ENCODE measurements around the gene KRTAP1-1. TPM values are rescaled to one million over a fixed set of nuclear protein-coding genes. Genes with fewer than 3 reads are reported as not detected.
"Not testable (repeated sequence)": the region's sequence is repeated elsewhere in the genome, so short reads cannot be mapped to it uniquely, and the experiment has no call there.

Gene KRTAP1-1
- total and polyA plus RNA-seq, 2 donors (not counting 1 experiment from before 2014, with no cell fraction given), result not detected

- no peak for DNase-seq
- POLR2A ChIA-PET, result no interaction called here
Measured at GRCh38 chr17:41042953-41043352, 1.7 kb upstream of the KRTAP1-1 start.

GRCh38 chr17:41037853-41038350 is 3.3 kb downstream of the KRTAP1-1 start:
- Mint-ChIP-seq H3K4me1 (no peaks in the 10 kb centered on the region), H3K9me3 (ENCODE audit: insufficient read depth) (peaks cover 5% of the 10 kb centered on the region), H3K4me3 (no peak overlapping the region), H3K27ac (no peak overlapping the region), H3K27me3 (peaks cover 39% of the 10 kb centered on the region)
- POLR2A ChIA-PET, result no interaction called here
- no peaks in the 10 kb centered on the region for H4K20me1 ChIP-seq (ENCODE audit: control insufficient read depth, insufficient read depth, low read length, poor library complexity, severe bottlenecking)
- TF ChIP-seq EZH2 (IDR thresholded peaks at IDR 0.05; ENCODE audit: borderline replicate concordance, insufficient read depth, low read depth, low read length, poor library complexity, severe bottlenecking) (no peak), CTCF (IDR thresholded peaks at IDR 0.05) (no peak)
- H3K9me3 ChIP-seq (ENCODE audit: control extremely low read depth in 1 of 3, control insufficient read depth in 2 of 3, insufficient read depth in 1 of 3, low read length in 2 of 3), result peaks cover 0 to 3% (median 0%) of the 10 kb centered on the region in 3 donors
- H3K4me1 ChIP-seq (ENCODE audit: control insufficient read depth in 2 of 2, insufficient read depth in 2 of 2, low read length in 2 of 2), result no peaks in the 10 kb centered on the region
- no peak for ATAC-seq (ENCODE audit: low read depth)
- DNase-seq, result no peak
- H3K9ac ChIP-seq (ENCODE audit: low read length), result no peak overlapping the region
- H3K27me3 ChIP-seq (replicated peaks in 1 of 4; ENCODE audit: control extremely low read depth in 1 of 4, control insufficient read depth in 3 of 4, insufficient read depth in 4 of 4, low read length in 3 of 4), result peaks cover 0 to 4% (median 0%) of the 10 kb centered on the region in 4 experiments
- no peaks in the 10 kb centered on the region for H3K36me3 ChIP-seq (replicated peaks in 1 of 2; ENCODE audit: control extremely low read depth in 1 of 2, control insufficient read depth in 1 of 2, extremely low read depth in 1 of 2, insufficient read depth in 2 of 2, low read length in 1 of 2)
- no peak overlapping the region for H3K4me2 ChIP-seq (replicated peaks; ENCODE audit: low read depth, low read length, poor library complexity, severe bottlenecking)
- 80% methylated on average over 1 of the region's 2 CpGs for WGBS (ENCODE audit: insufficient coverage)
- no peak overlapping the region for H3K27ac ChIP-seq (ENCODE audit: low read length in 2 of 2)
- no peaks in the 10 kb centered on the region for H3K79me2 ChIP-seq (ENCODE audit: control insufficient read depth, insufficient read depth, low read length)
- H2AFZ ChIP-seq (ENCODE audit: insufficient read depth, low read depth, low read length, poor library complexity, severe bottlenecking), result no peak overlapping the region
- intact Hi-C loops (cut with micrococcal nuclease), result no loop called here
- no peak overlapping the region for H3K4me3 ChIP-seq (ENCODE audit: control extremely low read depth in 1 of 5, extremely low read depth in 1 of 5, insufficient read depth in 1 of 5, low read depth in 2 of 5, low read length in 4 of 5)
- CTCF ChIA-PET, result no interaction called here

More at GRCh38 chr17:41042953-41043352, 1.7 kb upstream of the KRTAP1-1 start:
- no CpG with 5 or more reads among the region's 1 CpG for WGBS (ENCODE audit: insufficient coverage)
- Histone ChIP-seq H4K20me1 (ENCODE audit: control insufficient read depth, insufficient read depth, low read length, poor library complexity, severe bottlenecking) (no peaks in the 10 kb centered on the region), H3K4me1 (ENCODE audit: control insufficient read depth in 2 of 2, insufficient read depth in 2 of 2, low read length in 2 of 2) (no peaks in the 10 kb centered on the region), H3K4me2 (replicated peaks; ENCODE audit: low read depth, low read length, poor library complexity, severe bottlenecking) (no peak overlapping the region), H3K9me3 (ENCODE audit: control extremely low read depth in 1 of 3, control insufficient read depth in 2 of 3, insufficient read depth in 1 of 3, low read length in 2 of 3) (peaks cover 0 to 4% (median 2%) of the 10 kb centered on the region in 3 donors), H3K36me3 (replicated peaks in 1 of 2; ENCODE audit: control extremely low read depth in 1 of 2, control insufficient read depth in 1 of 2, extremely low read depth in 1 of 2, insufficient read depth in 2 of 2, low read length in 1 of 2) (no peaks in the 10 kb centered on the region), H3K27ac (ENCODE audit: low read length in 2 of 2) (no peak overlapping the region), H3K4me3 (ENCODE audit: control extremely low read depth in 1 of 5, extremely low read depth in 1 of 5, insufficient read depth in 1 of 5, low read depth in 2 of 5, low read length in 4 of 5) (no peak overlapping the region), H3K27me3 (replicated peaks in 1 of 4; ENCODE audit: control extremely low read depth in 1 of 4, control insufficient read depth in 3 of 4, insufficient read depth in 4 of 4, low read length in 3 of 4) (peaks cover 0 to 6% (median 0%) of the 10 kb centered on the region in 4 experiments), H3K79me2 (ENCODE audit: control insufficient read depth, insufficient read depth, low read length) (no peaks in the 10 kb centered on the region), H2AFZ (ENCODE audit: insufficient read depth, low read depth, low read length, poor library complexity, severe bottlenecking) (no peak overlapping the region), H3K9ac (ENCODE audit: low read length) (no peak overlapping the region)
- TF ChIP-seq CTCF (IDR thresholded peaks at IDR 0.05), result no peak
- TF ChIP-seq EZH2 (IDR thresholded peaks at IDR 0.05; ENCODE audit: borderline replicate concordance, insufficient read depth, low read depth, low read length, poor library complexity, severe bottlenecking), result no peak
- Mint-ChIP-seq H3K27ac (no peak overlapping the region), H3K4me1 (peaks cover 2% of the 10 kb centered on the region), H3K4me3 (no peak overlapping the region), H3K9me3 (ENCODE audit: insufficient read depth) (peaks cover 10% of the 10 kb centered on the region), H3K27me3 (peaks cover 52% of the 10 kb centered on the region)
- CTCF ChIA-PET, result no interaction called here
- intact Hi-C loops (cut with micrococcal nuclease), result no loop called here
- no peak for ATAC-seq (ENCODE audit: low read depth)

- H3K9me3 ChIP-seq (ENCODE audit: control extremely low read depth in 1 of 3, control insufficient read depth in 2 of 3, insufficient read depth in 1 of 3, low read length in 2 of 3); H3K27ac Mint-ChIP-seq; H3K4me2 ChIP-seq (replicated peaks; ENCODE audit: low read depth, low read length, poor library complexity, severe bottlenecking); CTCF ChIA-PET; H2AFZ ChIP-seq (ENCODE audit: insufficient read depth, low read depth, low read length, poor library complexity, severe bottlenecking); POLR2A ChIA-PET; H3K9ac ChIP-seq (ENCODE audit: low read length); ATAC-seq (ENCODE audit: low read depth); H3K4me3 Mint-ChIP-seq; intact Hi-C loops (cut with micrococcal nuclease); H3K9me3 Mint-ChIP-seq (ENCODE audit: insufficient read depth); DNase-seq; H3K79me2 ChIP-seq (ENCODE audit: control insufficient read depth, insufficient read depth, low read length); H4K20me1 ChIP-seq (ENCODE audit: control insufficient read depth, insufficient read depth, low read length, poor library complexity, severe bottlenecking); H3K27ac ChIP-seq (ENCODE audit: low read length in 2 of 2); H3K4me1 ChIP-seq (ENCODE audit: control insufficient read depth in 2 of 2, insufficient read depth in 2 of 2, low read length in 2 of 2); H3K4me3 ChIP-seq (ENCODE audit: control extremely low read depth in 1 of 5, extremely low read depth in 1 of 5, insufficient read depth in 1 of 5, low read depth in 2 of 5, low read length in 4 of 5); H3K4me1 Mint-ChIP-seq; H3K36me3 ChIP-seq (replicated peaks in 1 of 2; ENCODE audit: control extremely low read depth in 1 of 2, control insufficient read depth in 1 of 2, extremely low read depth in 1 of 2, insufficient read depth in 2 of 2, low read length in 1 of 2); H3K27me3 ChIP-seq (replicated peaks in 1 of 4; ENCODE audit: control extremely low read depth in 1 of 4, control insufficient read depth in 3 of 4, insufficient read depth in 4 of 4, low read length in 3 of 4): not testable (repeated sequence)
- H3K27me3 Mint-ChIP-seq, result peaks cover 37% of the 10 kb centered on the region
- WGBS (ENCODE audit: insufficient coverage), result 79% methylated on average over 6 of the region's 10 CpGs
Measured at GRCh38 chr17:41034346-41034935, 6.8 kb downstream of the KRTAP1-1 start, which contains the start of gene KRTAP1-3. TSS of gene KRTAP1-3 (minus strand) at chr17:41034874. CDS start at chr17:41034821, 53 bp downstream.

Measured in B cell (primary cell).